ENCODE data around the gene PPP6R2.
A peak's percentile ranks its signal among the peaks of the same experiment; 100 is the strongest.
"Not testable (repeated sequence)": the region's sequence is repeated elsewhere in the genome, so short reads cannot be mapped to it uniquely, and the experiment has no call there.

PPP6R2 gene

GRCh38 chr22:50319503-50319951, 23.6 kb upstream of the PPP6R2 start:
- Histone ChIP-seq H3K4me3 (no peak overlapping the region), H3K27ac (no peak overlapping the region)
- TF ChIP-seq, protein P1, sequence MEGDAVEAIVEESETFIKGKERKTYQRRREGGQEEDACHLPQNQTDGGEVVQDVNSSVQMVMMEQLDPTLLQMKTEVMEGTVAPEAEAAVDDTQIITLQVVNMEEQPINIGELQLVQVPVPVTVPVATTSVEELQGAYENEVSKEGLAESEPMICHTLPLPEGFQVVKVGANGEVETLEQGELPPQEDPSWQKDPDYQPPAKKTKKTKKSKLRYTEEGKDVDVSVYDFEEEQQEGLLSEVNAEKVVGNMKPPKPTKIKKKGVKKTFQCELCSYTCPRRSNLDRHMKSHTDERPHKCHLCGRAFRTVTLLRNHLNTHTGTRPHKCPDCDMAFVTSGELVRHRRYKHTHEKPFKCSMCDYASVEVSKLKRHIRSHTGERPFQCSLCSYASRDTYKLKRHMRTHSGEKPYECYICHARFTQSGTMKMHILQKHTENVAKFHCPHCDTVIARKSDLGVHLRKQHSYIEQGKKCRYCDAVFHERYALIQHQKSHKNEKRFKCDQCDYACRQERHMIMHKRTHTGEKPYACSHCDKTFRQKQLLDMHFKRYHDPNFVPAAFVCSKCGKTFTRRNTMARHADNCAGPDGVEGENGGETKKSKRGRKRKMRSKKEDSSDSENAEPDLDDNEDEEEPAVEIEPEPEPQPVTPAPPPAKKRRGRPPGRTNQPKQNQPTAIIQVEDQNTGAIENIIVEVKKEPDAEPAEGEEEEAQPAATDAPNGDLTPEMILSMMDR (IDR thresholded peaks at IDR 0.05): no peak
- no peak for DNase-seq (ENCODE audit: low spot score)

GRCh38 chr22:50320116-50320515, 23.0 kb upstream of the PPP6R2 start:
- no peak overlapping the region for H3K4me3 ChIP-seq
- H3K27ac ChIP-seq: no peak overlapping the region
- TF ChIP-seq, protein P1 (IDR thresholded peaks at IDR 0.05): no peak
- no peak for DNase-seq (ENCODE audit: low spot score)

DNA sequence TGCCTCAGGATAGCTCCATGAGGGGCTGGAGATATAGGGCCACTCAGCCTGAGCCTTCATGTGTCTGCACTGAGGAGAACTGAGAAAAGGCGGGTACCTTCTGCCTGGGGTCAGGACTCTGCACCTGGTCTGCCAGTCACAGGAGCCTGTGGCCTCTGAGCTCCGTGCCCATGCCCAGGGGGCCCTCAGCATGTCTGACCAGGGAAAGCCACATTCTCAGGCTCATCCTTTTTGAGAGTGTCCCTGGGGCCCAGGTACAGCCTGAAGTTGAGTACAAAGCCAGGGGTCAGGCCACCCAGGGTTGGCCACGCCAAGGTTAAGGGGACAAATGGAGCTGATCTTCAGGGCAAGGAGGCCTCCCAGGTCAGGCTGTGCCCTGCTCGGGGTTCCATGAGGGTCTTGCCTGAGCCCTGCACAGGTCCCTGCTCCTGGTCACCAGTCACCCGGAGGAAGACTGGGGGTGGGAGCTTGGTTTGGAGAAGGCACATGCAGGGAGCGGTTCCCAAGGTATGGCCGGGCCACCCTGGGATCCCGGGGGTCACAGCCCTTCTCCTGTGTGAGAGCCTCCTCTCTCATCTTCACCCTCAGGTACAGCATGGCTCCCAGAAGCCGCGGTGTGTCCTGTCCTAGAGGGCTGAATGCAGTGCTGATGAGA, 22.3 kb upstream of the PPP6R2 start:
- Histone ChIP-seq H3K4me3 (no peak overlapping the region), H3K27ac (no peak overlapping the region)
- no peak for DNase-seq (ENCODE audit: low spot score)
- TF ChIP-seq, protein P1 (IDR thresholded peaks at IDR 0.05): no peak

GRCh38 chr22:50322382-50323104, 20.6 kb upstream of the PPP6R2 start:
- not testable (repeated sequence) for H3K4me3 ChIP-seq; H3K27ac ChIP-seq; DNase-seq (ENCODE audit: low spot score)

DNA sequence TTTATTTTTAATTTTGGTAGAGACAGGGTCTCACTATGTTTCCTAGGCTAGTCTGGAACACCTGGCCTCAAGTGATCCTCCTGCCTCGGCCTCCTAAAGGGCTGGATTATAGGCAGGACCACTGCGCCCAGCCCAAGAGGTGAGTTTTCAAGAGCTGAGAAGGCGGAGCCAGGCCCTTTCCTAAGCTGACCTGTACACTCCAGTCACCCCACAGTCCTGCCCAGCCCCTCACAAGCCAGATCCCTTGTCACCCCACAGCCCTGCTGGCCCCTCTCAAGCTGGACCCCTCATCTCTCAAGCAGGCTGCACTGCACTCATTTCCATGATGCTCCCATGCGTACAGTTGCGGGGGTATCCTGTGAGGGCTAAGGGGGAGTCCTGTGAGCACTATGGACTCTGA, 19.2 kb upstream of the PPP6R2 start:
- no peak for DNase-seq (ENCODE audit: low spot score)
- TF ChIP-seq, protein P1 (IDR thresholded peaks at IDR 0.05): no peak
- no peak overlapping the region for H3K27ac ChIP-seq
- H3K4me3 ChIP-seq: no peak overlapping the region

DNA sequence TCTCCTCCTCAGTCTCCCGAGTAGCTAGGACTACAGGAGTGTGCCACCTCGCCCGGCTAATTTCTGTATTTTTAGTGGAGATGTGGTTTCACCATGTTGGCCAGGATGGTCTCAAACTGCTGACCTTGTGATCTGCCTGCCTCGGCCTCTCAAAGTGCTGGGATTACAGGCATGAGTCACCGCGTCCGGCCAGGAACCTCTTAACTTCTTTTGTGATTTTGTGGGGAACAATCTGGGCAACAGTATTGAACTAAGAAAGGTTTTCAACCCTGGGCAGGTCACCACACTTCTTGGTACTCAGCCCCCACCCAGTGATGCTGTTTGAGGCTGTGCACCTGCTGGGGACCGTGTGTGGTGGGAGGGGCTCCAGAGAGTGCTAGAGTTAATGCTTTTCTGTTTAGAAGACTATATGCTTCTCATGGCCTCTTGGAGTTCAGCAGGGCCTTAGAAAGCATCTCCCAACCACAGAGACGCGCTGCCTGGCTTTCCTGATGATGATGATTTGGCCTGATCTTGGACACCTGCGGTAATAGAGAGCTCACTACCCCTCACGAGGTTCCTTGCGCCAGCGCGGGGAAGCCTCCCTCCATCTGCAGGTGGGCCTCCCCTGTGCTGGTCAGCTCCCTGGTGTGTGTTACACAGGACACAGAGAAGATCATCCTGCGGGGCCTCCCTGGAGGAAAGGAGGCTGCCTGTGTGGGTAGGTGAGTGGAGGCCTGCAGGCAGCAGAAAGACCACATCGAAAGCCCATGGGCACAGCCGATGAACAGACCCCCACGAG, 17.5 kb upstream of the PPP6R2 start:
- TF ChIP-seq, protein P1 (IDR thresholded peaks at IDR 0.05): no peak
- no peak overlapping the region for H3K27ac ChIP-seq
- DNase-seq (ENCODE audit: low spot score): no peak
- H3K4me3 ChIP-seq: peak overlapping the region; percentile 96

GRCh38 chr22:50326225-50326955, 16.7 kb upstream of the PPP6R2 start:
- peak overlapping the region in 1 of 2 donors; percentile 98 for H3K27ac ChIP-seq
- DNase-seq (ENCODE audit: low spot score): no peak

More at GRCh38 chr22:50326225-50326955, 16.7 kb upstream of the PPP6R2 start:
- TF ChIP-seq, protein P1 (IDR thresholded peaks at IDR 0.05): no peak
- H3K4me3 ChIP-seq: peak overlapping the region; percentile 96

Measured in coronary artery (tissue), 2 donors.